Skin epidermis (tissue), 12 donors: ENCODE results near the gene GRAMD1B.

Experiments
- H3K27ac ChIP-seq, 21 experiments: fragments of 200-600 bp; sonication (generic) in 11 of 21; one replicate each; pipeline ENCODE4 v1.5.0; 2020; ENCODE audit warnings: mild to moderate bottlenecking in 3 of 21, inconsistent platforms in 2 of 21, moderate library complexity in 2 of 21
- H3K4me3 ChIP-seq, 7 experiments: fragments of 200-600 bp; sonication (generic) in 2 of 7; one replicate each; pipeline ENCODE4 v1.5.0; 2020; ENCODE audit warnings: inconsistent platforms in 2 of 7, mild to moderate bottlenecking in 2 of 7, moderate library complexity in 1 of 7

GRAMD1B gene

DNA sequence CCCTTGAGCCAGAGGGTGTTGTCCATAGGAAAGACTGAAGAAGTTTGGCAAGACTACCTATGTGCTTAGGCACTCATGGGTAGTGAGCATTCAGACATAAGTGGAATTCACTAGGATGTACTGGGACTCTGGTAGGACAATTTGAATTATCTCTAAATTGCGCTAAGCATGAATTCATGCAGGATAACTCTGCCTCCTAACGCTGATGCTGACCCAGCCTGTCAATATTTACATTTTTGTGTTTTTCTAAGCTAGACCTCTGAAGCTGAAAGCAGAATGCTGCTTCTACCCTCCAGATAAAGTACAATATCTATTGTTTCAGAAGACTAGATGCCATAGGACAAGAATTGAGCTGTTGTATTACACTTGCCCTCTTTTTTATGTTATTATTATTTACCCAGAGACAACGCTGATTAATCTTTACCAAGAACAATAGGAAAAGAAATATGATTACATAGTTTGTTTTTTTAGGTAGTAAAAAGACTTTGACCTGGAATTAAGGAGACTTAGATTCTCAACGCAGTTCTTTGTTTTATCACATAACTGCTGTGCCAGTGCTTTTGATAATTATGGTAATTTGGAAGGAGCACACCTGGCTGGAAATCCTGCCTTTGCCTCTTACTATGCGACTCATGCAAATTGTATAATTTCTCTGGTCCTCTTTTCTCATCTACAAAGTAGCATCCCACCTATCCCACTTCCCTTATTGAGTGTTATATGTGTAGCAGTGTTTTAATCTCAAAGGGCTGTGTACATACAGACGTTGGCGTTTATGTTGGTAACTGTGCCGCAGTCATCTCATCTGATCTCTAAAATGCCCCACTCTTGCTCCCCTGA is 21.2 kb upstream of the GRAMD1B start:
- no peak overlapping the region for H3K4me3 ChIP-seq
- H3K27ac ChIP-seq: no peak overlapping the region

DNA sequence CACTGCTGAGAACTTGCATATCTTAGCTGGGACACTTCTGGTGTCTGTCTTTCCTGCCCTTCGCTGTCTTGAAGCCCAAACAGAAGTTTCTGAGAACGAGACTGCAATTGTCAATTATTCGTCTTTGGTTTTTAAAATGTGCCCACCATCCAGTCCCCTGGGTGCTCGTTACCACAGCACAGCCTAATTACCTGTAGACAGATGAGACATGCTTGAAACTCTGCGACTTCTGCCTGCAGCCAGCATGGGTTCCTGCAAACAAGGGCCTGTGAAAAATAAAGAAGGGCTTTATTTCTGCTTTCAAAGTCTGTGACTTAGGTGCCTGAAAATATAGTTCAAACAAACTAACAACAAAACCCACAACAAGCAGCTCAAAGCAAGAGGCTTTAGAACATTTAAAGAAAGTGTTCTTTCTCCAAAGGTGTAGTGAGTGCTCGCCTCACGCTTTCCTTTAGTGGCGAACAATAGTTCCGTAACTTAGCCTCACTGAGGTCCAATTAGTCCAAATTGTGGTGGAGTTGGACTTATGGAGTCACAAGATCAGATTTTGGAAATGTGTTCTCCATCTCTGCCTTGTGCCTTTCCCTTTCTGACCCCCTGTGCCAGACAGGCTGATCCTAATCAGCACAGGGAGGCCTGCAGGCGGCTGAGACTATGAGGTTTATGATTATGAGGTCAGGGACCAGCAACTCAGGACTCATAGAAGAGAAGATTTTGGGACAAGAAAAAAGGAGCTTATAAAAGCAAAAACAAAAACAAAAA is 20.4 kb upstream of the GRAMD1B start:
- H3K4me3 ChIP-seq: no peak overlapping the region
- H3K27ac ChIP-seq: no peak overlapping the region

DNA sequence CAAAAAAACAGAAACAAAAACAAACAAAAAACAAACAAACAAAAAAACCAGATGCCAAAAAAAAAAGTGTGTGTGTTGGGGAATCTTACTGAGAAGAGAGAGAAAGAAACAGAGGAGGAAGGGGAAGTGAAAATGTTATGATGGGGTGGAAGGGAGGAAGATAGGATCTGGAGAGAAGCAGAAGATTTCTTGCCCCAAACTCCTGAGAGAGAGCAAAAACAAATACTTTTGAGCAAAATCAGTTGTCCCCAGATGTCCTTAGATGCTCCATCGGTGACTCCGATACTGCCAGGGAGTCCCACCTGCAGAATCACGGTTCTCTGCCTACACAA is 19.9 kb upstream of the GRAMD1B start:
- Histone ChIP-seq H3K27ac (no peak overlapping the region), H3K4me3 (no peak overlapping the region)

DNA sequence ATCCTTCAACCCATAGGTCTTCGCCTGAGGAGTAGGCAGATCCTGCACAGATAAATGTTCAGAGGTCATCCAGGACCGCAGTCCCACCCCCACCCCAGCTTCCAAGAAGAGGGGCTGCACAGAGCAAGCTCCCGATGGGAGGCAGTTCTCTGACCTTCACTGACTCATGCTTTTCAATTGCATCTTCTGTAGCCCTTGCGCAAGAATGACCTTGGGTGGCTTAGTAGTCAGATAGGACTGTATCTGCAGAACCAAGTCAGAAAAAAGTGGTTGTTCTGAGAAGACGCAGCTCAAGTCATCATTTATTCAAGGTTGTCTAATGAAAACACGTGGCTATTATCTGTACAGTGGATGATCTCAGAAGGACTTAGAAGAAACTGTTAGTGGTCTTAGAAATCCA is 16.4 kb upstream of the GRAMD1B start:
- Histone ChIP-seq H3K4me3 (no peak overlapping the region), H3K27ac (no peak overlapping the region)

DNA sequence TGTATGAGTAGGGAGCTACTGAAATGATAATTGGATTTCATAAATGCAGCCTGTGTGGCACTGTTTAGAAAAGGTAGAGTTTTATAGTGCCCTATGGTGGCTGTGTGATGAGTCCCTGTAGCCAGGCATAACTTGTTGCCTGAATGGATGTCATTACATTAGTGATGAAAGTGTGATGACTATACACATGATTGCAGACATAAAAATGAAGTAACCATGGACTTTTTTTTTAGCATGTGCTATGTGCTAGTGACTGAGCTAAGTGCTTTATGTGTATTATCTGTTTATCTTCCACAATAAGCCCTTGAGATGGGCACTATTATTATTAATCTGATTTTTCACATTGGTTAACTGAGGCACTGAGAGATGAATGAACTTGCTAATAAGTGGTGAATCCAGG is 13.5 kb upstream of the GRAMD1B start:
- no peak overlapping the region for H3K4me3 ChIP-seq
- no peak overlapping the region for H3K27ac ChIP-seq

DNA sequence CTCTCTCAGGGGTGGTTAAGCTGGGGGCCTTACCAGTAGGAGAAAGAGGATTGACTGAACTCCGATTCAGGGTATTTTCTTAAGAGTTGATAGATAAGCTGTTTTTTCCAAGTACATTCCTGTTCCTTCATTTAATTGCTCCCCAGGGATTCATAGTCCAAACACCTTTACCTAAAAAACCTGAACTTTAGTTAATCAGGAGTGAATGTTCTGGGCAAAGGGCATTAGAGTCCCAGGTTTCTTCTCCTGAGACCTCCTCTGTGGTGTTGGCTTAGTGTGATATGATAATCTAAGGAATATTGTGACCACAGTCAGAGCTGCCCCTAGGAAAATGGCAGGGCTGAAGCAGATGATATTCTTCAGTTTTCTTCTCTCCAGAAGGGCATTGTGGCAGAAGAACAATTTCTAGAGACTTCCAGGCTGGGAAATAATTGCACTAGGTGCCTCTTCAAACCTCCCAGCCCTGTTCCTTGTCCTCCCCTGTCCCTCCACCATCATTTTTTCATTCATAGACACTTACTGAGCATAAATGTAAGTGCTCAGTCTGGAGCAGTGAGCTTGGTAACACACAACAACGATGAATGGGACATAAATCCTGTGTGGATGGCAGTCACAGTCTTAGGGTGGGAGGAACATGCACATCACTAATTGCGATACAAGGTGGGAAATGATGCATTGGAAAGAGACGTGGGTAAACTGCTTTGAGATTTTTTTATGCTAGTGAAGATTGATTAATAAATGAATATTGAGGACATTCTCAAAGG is 11.5 kb upstream of the GRAMD1B start:
- Histone ChIP-seq H3K4me3 (no peak overlapping the region), H3K27ac (no peak overlapping the region)

DNA sequence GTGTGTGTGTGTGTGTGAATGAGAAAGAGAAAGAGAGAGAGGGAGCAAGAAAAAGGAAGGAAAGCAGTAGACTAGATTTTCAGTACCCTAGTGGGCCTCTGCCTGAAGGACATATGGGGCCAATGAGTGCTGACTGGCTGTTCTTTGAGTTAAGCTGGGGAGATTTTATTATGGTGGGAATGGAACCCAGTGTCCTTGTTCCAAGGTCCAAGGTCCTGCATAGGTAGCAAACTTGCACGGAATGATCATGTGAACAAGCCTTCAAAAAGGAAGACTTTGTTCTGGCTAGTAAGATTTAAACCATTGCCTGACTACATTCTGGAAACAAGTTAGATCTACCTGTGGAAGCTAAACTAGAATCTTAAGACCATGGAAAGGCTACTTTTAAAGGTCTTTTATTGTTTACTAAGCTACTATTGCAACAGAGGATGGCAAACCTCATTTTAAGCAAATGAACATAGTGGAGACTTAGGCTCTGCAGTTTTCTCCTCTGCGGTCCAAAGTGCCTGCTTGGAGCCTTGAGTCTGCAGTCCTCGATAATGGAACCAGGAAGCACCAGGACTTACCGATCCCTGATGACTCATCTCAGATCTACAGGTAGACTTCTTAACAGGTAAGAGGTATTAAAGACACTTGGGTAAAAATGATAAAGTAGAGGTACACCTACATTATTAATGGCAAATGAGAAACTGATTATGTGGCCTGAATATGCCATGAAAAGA is 10.2 kb upstream of the GRAMD1B start:
- H3K27ac ChIP-seq: no peak overlapping the region

DNA sequence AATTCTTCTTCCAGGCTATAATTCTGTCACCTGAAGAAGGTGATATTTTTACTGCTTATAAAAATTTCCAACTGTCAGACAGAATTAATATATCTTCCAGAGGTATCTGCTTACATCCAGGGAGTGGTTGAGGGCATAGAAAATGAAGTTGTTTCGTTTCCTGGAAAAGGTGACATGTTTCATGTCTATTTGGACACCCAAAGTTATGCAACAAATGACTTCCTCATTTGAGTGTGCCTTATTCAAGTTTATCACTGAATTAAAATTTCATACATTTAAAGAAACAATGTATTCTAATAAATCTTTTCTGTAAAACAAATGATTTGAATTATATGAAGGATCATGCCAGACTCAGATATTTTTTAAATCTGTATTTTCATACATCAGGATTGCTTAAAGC is 8.5 kb upstream of the GRAMD1B start:
- Histone ChIP-seq H3K27ac (no peak overlapping the region), H3K4me3 (no peak overlapping the region)

More for the DNA sequence above, 10.2 kb upstream of the GRAMD1B start:
- no peak overlapping the region for H3K4me3 ChIP-seq

DNA sequence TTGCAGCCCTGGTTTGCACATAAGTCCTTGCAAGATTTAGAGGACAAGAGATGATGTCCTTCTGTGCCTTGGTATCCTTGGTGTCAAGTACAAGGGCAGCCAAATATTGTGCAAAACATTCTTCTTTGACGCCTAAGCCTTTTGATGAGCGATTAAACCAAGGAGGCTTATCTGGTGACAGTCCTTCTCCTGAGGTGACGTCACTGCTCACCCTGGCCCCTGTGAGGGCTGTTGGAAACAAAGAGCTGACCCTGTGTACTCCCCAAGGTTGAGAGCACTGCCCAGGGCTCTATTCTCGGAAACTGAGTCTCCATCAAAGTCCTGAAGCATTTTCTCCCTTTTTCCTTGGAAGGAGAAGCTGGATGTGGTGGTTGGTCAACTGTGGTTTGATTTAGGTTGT is 4.7 kb upstream of the GRAMD1B start:
- H3K4me3 ChIP-seq: no peak overlapping the region
- H3K27ac ChIP-seq: no peak overlapping the region

DNA sequence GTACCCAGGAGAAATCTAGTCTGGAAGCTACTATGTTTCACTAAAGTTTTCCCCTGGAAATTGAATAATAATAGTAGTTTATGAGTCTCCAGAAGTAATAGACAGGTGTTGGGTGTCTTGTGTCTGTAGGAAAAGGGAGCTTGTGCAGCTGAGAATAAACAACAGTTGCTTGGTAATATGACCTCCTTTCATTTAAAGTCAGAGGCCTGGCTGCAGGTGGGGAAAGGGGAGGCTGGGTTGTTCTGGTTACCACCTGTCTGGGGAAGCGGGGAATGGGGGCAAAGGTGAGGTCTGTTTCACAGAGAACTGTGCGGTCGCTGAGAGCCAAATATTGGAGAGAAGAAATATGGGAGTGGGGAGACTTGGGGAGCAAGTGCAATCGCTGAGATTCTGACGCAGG is 3.3 kb upstream of the GRAMD1B start:
- no peak overlapping the region for H3K27ac ChIP-seq
- H3K4me3 ChIP-seq: no peak overlapping the region

DNA sequence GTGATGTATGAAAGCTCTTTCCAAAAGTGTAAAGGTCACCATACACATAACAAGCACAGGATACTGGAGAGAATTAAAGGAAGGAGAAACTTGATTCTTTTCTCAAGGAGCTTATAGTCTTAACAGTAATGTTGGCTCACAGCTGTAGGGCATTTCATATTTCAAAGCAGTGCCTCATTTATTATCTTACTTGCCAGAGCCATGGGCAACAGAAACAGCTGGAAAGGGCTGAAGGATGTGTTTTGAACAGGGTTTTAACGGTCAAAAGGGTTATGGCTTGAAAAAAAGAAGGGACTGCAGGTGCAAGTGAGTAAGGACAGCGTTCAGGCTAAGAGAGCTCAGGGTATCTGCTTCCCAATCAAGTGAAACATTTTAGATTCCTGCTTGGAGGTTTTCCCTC is 2.7 kb upstream of the GRAMD1B start:
- Histone ChIP-seq H3K27ac (no peak overlapping the region), H3K4me3 (no peak overlapping the region)

DNA sequence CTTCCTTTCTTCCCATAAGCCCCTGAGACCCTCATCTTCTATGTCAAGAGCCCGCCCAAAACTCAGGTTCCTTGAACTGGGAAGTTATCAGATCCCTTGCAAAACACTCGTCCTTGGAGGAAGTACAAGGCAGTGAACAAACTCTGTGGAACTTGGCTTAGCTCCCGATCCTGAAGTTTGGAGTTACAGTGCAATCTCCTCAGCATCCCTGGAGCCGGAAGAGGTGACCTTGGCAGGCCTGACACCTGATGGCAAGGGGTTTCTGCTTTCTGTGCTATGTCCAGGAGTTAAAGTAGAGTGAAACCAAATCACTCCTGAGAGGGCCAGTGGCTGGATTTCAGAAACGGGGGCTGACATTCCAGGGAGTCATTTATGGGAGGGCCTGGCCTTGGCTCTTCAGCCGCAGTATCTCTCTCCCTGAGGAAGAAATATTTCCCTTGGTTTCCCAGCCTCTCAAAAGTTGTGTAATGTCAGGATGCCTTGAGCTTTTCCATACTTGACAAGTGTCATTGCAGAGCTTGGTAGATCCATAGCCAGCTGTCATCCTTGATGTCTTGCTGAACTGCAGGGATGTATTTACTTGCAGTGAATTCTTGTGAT is 1.9 kb upstream of the GRAMD1B start:
- no peak overlapping the region for H3K27ac ChIP-seq
- H3K4me3 ChIP-seq: no peak overlapping the region

DNA sequence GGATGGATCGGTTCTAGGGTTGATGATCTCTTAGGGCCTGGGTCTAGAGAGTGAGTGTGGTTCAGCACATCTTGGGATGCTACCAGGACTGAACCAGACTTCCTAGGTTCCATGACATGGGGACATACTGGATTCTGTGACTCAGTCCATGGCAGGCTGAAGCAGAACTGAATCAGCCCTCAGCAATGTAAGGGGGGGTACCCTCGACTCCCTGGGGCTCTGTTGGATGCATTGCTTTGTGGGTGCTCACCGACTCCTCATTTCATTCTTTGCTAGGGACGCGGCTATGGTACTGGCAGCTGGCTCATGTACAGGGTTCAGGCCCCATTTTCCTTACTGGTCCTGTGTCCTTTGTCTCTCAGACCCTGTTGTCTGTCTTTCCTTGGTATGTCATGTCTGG is 733 bp upstream of the GRAMD1B start:
- H3K27ac ChIP-seq: peak overlapping the region in 3 of 21 experiments; percentile 67 to 90 (median 89)

DNA sequence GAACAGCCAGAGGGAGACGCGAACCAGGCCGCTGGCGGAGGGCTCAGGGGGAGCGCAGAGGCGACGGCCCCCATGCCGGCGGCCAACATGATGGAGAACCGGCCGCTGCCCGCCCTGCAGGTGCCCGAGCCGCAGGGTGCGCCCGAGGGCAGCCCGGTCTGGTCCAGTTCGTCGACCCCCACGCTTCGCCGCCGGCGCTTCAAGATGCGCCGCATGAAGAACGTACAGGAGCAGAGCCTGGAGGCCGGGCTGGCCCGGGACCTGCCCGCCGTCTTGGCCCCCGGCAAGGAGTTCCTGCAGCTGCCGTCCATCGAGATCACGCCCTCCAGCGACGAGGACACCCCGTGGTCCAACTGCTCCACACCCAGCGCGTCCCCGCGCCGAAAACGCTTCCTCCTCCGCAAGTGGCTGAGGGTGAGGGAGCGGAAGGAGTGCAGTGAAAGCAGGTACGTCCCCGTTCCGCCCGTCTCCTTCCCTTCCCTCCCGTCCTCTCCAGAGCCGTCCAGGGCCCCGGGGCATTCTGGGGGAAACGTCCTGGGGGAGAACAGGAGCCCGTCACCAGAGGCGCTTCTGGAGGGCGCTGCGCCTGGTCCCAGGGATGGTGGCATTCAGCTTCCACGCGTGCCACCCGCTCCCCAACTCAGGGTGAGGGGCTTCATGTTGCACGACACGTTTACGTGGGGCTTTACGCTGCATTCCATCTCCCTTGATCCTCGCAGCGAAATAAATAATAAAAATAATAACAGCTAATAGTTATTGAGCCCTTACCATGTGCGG is 840 bp downstream of the GRAMD1B start:
- Histone ChIP-seq H3K27ac (peak overlapping the region in 20 of 21 experiments; percentile 2 to 90 (median 75)), H3K4me3 (peak overlapping the region; percentile 33 to 60 (median 55))

More for the DNA sequence above, 733 bp upstream of the GRAMD1B start:
- no peak overlapping the region for H3K4me3 ChIP-seq

DNA sequence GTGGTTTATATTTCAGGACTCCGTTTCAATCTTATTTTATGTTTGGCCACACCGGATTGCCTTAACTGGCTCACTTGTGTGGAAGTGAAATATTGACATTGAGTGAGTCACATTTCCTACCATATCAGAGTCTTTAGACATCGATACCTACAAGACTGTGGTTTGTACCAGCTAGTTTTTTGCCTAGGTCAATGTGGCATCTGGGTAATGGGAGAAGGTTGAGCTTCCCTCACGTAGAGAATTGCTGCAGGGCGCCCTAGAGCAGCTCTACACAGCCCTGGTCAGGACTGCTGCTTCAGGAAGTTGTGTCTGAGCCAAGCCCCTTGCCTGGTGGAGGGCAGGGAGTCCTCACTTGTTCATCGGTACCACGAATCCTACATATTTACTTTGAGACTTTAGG is 1.6 kb downstream of the GRAMD1B start:
- H3K4me3 ChIP-seq: peak overlapping the region in 5 of 7 experiments; percentile 33 to 60 (median 56)
- H3K27ac ChIP-seq: peak overlapping the region in 1 of 21 experiments; percentile 89

DNA sequence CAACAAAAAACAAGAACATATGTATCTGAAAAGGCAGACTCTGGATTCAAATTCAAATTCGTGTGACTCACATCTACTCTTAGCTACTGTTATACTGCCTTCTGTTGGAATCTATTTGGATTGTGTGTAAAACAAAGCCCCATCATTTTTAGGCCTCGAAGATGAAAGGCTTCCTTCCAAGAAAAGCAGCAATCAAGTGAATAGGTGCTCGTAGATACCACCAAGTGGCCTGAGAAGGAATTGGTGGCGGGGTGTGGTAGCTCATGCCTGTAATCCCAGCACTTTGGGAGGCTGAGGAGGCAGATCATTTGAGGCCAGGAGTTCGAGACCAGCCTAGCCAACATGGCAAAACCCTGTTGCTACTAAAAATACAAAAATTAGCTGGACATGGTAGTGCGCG is 4.2 kb downstream of the GRAMD1B start:
- no peak overlapping the region for H3K27ac ChIP-seq
- no peak overlapping the region for H3K4me3 ChIP-seq

DNA sequence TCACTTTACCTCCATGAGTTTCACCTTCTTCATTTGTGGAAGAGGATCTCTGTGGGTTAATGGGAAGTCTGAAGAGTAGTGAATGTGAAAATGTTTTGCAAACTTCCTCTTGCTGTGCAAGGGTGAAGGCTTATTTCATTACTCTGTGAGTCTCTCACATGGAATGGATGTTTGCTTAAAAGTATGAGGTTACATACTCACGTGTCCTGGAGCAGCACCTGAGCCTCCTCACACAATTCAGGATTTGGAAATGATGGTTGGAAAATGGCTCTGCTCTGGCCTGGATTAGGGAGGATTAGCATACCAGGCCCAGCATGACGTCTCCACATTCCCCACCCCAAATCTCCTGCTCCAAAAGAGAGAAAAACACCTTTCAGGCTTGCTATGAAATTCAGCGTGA is 4.8 kb downstream of the GRAMD1B start:
- Histone ChIP-seq H3K4me3 (no peak overlapping the region), H3K27ac (no peak overlapping the region)

DNA sequence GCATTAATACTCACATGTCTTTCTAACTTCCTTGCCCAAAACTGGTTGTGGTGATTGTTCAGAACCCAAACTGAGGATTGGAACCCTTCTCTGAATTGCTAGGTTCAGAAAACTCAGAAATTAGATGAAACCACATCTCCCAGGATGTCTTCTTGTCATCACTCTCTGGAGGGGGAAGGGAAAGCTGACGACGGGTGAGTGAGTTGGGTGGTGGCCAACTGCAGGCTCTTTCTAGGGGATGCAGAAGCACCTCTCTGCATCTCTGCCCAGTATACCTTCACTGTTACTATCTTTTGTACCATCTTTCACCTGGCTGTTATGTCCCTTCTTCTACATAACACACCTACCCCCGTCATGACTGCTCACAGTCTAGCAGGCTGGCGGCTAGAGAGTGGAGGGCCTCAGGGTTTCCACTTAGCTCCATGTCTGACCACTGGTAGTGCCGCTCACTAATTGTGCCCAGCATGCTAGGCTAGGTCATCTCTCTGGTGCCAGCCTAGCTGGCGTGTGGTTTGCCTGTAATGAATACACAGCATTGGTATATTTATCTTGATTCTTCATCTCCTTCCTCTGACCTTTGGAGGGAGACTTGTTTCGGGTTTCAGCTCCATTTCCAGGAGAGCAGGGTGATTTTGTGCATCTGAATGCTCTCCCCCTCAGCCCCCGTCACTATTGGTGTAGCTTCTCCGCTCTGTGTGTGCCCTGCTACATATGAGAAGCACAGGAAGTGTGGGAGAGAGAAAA is 7.3 kb downstream of the GRAMD1B start:
- no peak overlapping the region for H3K27ac ChIP-seq
- H3K4me3 ChIP-seq: no peak overlapping the region
